Head of caudate nucleus (tissue), 42 donors: ENCODE measurements around the gene EIF2S2.
A peak's percentile ranks its signal among the peaks of the same experiment; 100 is the strongest.

Experiments
- DNase-seq, 42 donors: peaks; one replicate each; pipeline versions ENCODE4 v3.0.0 to v3.0.0-alpha.2; 2020 to 2021; ENCODE audit warnings: mixed read lengths in 7 of 42
- intact Hi-C: fragments of 100-400 bp; cut with DNase I; formaldehyde crosslinking; loops from one replicate; pipeline ENCODE4 v1.15.0; 2022

The EIF2S2 gene

DNA sequence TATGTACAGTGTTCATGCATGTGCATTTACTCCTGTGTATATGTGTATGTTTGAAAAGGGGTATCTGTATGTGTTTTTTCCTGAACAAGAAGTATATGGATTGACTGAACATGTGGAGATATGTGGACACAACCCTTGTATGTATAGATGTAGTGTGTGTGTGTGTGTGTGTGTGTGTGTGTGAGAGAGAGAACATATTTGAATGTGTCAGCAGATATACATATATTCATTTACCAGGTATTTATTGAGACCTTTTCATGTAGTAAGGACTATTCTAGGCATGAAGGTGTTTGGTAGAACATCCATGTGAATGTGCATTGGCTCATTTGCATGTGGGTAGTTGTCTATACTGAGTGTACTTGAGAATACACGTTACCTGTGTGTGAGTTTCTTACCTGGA, 39.3 kb downstream of the EIF2S2 start:
- intact Hi-C loops, result loop anchor here (5.0 kb wide), 1 partner anchor 140 kb away; no protein-coding TSS in a partner anchor
- no peak for DNase-seq

DNA sequence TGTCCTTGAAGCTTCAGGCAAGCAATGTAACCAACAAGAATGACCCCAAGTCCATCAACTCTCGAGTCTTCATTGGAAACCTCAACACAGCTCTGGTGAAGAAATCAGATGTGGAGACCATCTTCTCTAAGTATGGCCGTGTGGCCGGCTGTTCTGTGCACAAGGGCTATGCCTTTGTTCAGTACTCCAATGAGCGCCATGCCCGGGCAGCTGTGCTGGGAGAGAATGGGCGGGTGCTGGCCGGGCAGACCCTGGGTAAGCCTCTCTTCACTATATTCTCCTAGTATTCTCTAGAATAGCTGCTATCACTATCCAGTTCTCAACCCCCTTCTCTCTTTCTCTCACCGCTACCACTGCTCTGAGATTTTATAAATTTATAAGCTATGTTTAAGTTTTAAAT, 40.0 kb downstream of the EIF2S2 start:
- intact Hi-C loops, result loop anchor here (5.0 kb wide), 1 partner anchor 140 kb away; no protein-coding TSS in a partner anchor
- DNase-seq, result peak in 17 of 42 donors; percentile 11 to 62 (median 30)

DNA sequence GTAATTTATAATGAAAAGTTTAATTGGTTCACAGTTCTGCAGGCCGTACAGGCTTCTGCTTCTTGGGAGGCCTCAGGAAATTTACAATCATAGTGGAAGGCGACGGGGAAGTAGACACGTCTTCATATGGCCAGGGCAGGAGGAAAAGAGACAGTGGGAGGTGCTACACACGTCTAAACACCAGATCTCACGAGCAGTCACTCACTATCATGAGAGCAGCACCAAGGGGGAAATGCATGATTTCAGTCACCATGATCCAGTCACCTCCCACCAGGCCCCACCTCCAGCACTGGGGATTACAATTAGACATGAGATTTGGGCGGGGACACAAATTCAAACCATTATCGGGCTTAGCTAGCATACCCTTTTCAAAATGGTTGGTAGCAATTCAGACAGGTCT, 41.2 kb downstream of the EIF2S2 start:
- intact Hi-C loops, result loop anchor here (5.0 kb wide), 1 partner anchor 139 kb away; no protein-coding TSS in a partner anchor
- no peak for DNase-seq

DNA sequence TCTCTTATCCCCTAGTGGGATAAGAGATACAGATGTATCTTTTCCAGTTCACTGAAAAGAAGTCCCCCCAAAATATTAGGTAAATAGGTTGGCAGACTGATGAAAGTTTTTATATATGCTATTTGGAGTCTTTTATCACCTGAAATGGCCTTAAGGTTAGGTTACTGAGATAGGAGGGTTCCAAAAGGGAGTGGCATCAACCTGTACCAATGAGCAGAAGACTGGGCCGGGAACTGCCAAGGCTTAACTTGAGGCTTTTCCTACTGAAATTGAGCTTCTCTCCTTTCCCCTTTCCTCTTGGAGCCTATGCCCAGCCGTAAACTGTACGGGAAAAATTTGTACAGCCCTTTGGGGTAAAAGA, 42.0 kb downstream of the EIF2S2 start:
- no peak for DNase-seq
- intact Hi-C loops, result loop anchor here (5.0 kb wide), 1 partner anchor 138 kb away; no protein-coding TSS in a partner anchor

GRCh38 chr20:34069341-34070078, 42.5 kb downstream of the EIF2S2 start:
- intact Hi-C loops, result loop anchor here (5.0 to 10.0 kb wide), 3 partner anchors 75 to 205 kb away; partner anchors contain the start of gene RALY
- DNase-seq, result peak; percentile 56 to 93 (median 80)

DNA sequence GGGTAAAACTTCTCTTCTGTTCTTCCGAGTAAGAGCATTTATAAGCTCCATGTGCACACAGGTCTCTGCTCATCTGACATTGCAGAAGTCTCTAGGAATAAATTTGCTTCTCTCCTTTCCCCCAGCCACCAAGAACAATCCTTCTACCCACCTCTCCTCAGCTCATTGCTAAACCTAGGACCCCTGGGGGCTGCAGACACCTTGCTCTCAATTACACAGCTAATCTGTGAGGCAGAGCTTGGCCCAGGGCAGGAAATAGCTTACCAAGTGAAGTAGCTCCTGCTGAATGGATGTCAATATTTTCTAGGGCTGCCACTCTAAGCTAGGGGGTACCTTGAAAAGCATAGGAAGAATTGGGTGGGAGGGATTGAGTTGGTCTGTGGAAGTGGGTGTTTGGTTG, 44.0 kb downstream of the EIF2S2 start:
- DNase-seq, result no peak
- intact Hi-C loops, result loop anchor here (10.0 kb wide), 2 partner anchors 73 to 203 kb away; partner anchors contain the start of gene RALY

GRCh38 chr20:34066476-34067090, 45.5 kb downstream of the EIF2S2 start:
- DNase-seq, result no peak
- intact Hi-C loops, result loop anchor here (10.0 kb wide), 2 partner anchors 72 to 202 kb away; partner anchors contain the start of gene RALY

- DNase-seq, result peak in 1 of 42 donors; percentile 52
- intact Hi-C loops, result loop anchor here (10.0 kb wide), 2 partner anchors 70 to 200 kb away; partner anchors contain the start of gene RALY
Observed at GRCh38 chr20:34065260-34065659, 46.8 kb downstream of the EIF2S2 start.

DNA sequence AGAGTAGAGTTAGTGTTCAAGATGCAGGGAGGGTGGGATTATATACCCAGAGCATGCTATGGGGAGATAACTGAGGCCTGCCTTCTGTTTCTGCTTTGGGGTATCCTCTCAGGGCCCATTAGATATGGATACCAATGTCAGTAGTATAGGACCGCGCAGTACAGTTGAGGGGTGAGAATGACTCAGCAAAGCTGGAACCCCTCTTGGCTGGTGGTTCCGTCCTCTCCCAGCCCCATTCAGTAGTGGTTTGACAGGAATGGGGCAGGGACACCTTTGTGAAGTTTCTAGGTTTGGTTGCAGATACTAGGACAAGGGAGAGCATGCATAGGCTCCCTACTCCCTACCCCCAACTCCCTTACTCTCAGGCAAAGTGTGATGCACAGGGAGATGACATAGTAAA, 47.8 kb downstream of the EIF2S2 start:
- DNase-seq, result no peak
- intact Hi-C loops, result loop anchor here (10.0 kb wide), 2 partner anchors 69 to 199 kb away; partner anchors contain the start of gene RALY

DNA sequence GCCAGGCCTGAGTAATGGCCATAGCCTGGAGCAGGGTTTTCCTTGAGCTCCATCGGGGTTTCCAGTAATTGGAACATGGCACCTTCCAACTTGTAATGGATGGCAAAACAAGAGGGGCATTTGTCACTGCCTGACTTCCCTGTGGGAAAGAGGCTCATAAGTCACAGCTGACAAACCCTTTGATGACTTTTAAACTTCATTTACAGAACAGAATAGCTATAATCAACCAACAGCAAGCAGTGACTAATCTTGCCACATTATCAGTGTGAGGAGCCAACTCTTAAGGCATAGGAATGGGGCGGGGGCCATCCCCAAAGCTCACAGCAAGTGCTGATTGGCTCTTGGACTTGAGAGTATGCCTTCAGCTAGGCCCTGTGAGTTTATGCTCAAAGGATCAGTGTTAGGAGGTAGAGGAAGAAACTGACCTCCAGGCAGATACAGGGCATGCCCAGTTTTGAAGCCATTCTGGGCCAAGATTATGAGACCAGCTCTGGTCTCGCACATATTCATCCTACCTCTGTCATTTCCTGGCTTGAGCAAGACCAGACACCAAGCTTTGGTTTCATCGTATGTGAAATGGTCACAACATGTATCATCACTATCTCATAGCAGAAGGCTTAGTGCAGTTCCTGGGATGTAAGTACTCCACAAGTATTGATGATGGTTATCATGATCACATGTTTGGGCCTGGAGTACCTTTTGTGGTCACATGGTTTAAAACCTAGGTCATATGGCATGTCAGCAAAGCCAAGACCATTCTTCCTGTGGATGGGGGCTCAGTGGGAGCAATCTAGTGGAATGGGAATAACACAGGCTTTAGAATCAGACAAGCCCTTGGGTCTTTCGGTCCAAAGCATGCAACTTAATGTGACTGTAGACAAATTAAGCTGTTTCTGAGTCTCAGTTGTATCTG, 49.2 kb downstream of the EIF2S2 start:
- no peak for DNase-seq
- intact Hi-C loops, result loop anchor here (10.0 kb wide), 2 partner anchors 68 to 198 kb away; partner anchors contain the start of gene RALY

GRCh38 chr20:34061695-34062094, 50.3 kb downstream of the EIF2S2 start:
- intact Hi-C loops, result loop anchor here (10.0 kb wide), 2 partner anchors 67 to 197 kb away; partner anchors contain the start of gene RALY
- DNase-seq, result no peak

GRCh38 chr20:34060970-34061369, 51.1 kb downstream of the EIF2S2 start:
- intact Hi-C loops, result loop anchor here (10.0 kb wide), 2 partner anchors 66 to 196 kb away; partner anchors contain the start of gene RALY
- DNase-seq, result no peak

GRCh38 chr20:34058831-34059230, 53.2 kb downstream of the EIF2S2 start:
- no peak for DNase-seq
- intact Hi-C loops, result no loop called here

DNA sequence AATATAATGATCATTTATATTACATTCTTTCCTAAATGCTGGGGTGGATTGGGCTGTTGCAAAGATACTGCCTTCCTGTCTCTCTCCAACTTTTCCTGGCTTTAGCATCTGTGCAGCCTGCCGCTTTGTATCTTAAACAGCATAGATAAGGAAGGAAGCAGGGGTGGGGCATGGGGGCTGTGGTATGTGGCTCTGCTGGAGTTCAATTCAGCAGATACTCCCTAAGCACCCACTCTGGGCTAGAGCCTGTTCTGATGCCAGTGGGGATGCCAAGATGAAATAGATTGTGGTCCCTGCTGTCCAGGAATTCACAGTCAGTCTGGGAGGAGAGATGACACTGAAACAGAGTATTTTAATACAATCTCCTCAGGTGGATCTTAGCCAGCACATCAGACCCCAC, 56.8 kb downstream of the EIF2S2 start:
- no peak for DNase-seq
- intact Hi-C loops, result no loop called here

DNA sequence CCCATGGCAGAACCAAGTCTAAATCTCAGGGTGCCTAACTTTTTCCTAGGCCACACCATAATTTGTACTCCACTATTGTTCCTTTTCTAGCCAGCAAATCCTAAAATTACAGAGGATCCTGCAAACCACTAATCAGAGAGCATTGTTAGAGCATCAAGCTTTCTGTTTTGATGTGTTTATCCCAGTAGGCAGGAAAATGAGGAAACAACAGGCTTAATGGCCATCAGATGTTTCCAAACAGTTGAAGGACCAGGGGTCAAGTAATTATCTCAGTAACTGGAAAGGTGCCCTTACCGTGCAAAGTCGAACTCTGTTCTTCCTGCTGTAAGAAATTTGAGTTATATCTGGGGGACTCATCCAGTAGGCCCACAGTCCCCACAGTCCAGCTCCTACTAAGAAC, 59.6 kb downstream of the EIF2S2 start:
- DNase-seq, result no peak
- intact Hi-C loops, result no loop called here

GRCh38 chr20:34049897-34050695, 61.9 kb downstream of the EIF2S2 start:
- intact Hi-C loops, result no loop called here

DNA sequence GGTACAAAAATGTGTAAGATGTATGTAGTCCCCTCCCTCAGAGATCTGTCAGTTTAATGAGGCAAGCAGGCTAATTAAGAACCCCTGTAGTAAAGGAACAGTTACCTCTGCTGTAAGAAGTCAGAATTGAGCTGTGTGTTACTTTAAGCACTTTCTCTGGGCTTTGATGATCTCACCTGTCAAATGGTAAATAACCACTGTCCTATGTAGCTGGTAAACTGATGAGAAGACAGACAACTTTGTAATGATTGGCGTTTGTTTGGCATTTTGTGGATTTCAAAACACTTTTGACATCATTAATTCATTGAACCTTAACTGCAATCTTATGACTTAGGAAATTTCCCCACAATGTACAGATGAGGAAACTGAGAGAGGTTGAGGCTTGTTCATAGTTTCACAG, 62.7 kb downstream of the EIF2S2 start:
- DNase-seq, result no peak
- intact Hi-C loops, result no loop called here

More at GRCh38 chr20:34049897-34050695, 61.9 kb downstream of the EIF2S2 start:
- no peak for DNase-seq

DNA sequence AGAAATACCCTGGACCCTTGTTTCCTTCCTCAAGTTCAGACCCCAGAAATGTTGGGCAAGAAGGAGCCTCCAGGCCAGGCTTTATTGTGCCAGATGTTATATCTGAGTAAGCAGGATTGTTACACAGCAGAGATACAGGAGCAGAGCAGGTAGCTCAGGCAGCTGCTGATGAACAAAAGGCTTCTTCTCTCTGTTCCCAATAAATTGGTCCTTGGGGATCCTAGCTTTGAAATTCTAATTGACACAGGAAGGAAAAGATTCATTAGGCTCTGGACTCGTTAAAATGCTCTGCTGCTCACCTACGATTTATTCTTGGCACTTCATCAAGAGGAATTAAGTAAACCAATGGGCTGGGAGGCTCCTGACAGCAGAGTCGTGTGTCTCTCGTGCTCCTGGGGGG, 64.1 kb downstream of the EIF2S2 start:
- no peak for DNase-seq
- intact Hi-C loops, result no loop called here
